Subcutaneous adipose tissue (tissue), 4 donors: Measurements from ENCODE around the gene PEF1. TPM values are rescaled to one million over a fixed set of nuclear protein-coding genes. Genes with fewer than 3 reads are reported as not detected.

Experiments used
- CTCF ChIP-seq: fragments of 450-650 bp; IDR thresholded peaks from one replicate; pipeline ENCODE4 v1.5.1; 2016; ENCODE audit warnings: low read depth, mild to moderate bottlenecking, control low read depth, antibody characterized with exemption, moderate library complexity
- total RNA-seq, 4 donors: library from RNA; depleted of rRNA; stranded (reverse); fragments of >200 nt; gene quantifications; one replicate each; pipeline ENCODE4 v1.1.0, GENCODE V29; 2016

Gene PEF1
- total RNA-seq, 4 donors from 2014 or later, result 49.6 to 68.8 (median 56.9) TPM

GRCh38 chr1:31654474-31654776, 9.7 kb upstream of the PEF1 start:
- no peak for TF ChIP-seq CTCF

DNA sequence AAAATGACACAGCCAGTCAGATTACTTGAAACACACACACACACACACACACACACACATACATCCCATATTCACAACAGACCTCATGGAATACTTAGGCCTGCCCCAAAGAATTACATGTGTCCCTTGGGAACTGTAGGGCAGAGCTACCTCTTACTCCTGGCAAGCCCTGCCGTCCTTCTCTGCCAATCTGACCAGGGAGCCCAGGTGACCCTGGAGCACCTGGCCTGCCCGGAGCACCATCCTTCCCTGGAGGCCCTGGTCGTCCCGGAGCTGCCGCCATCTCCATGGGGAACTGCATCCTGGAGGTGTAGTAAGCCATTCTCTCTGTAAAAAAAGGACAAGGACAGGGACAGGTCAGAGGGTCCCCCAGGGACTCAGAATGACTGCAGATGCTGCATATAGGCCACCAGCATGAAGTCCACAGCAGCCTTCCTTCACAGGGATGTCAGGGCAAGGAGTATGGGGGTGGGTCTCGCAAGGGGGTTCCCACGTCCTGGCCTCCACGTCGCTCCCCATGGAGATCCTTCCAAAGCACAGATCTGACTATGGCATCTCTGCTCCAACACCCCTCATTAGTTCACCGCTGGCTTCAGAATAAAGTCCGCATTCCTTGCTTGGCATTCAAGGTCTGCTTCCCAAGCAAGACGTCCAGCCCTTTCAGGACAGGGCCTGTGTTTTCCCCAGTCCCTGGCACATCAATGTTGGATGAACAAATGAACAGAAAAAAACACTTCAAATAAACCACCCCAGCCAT, 9.2 kb upstream of the PEF1 start:
- no peak for TF ChIP-seq CTCF

GRCh38 chr1:31652891-31653499, 8.3 kb upstream of the PEF1 start:
- TF ChIP-seq CTCF, result no peak

GRCh38 chr1:31651766-31652165, 7.1 kb upstream of the PEF1 start:
- TF ChIP-seq CTCF, result no peak

DNA sequence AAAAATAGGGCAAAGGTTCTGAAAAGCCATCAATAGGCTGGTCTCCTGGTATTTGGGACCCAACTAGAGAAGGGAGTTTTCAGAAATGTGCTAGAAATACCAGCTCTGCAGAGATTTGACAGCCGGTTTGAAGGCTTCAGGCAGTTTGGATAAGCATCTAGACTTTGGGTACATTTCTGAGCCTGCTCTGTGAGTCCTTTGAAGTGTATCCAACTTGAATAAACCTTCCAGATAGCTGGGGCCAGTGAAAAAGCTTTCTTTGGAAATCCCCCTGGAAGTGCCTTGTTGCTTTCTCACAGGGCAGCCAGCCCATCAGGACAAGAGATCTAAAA, 6.4 kb upstream of the PEF1 start:
- no peak for TF ChIP-seq CTCF

GRCh38 chr1:31650161-31651088, 5.7 kb upstream of the PEF1 start:
- no peak for TF ChIP-seq CTCF
